ENCODE results near the gene SH3TC1. TPM values are rescaled to one million over a fixed set of nuclear protein-coding genes. Genes with fewer than 3 reads are reported as not detected.

SH3TC1 gene
- polyA plus RNA-seq, 3 donors = 36.9 to 85.7 (median 41.9) TPM

DNA sequence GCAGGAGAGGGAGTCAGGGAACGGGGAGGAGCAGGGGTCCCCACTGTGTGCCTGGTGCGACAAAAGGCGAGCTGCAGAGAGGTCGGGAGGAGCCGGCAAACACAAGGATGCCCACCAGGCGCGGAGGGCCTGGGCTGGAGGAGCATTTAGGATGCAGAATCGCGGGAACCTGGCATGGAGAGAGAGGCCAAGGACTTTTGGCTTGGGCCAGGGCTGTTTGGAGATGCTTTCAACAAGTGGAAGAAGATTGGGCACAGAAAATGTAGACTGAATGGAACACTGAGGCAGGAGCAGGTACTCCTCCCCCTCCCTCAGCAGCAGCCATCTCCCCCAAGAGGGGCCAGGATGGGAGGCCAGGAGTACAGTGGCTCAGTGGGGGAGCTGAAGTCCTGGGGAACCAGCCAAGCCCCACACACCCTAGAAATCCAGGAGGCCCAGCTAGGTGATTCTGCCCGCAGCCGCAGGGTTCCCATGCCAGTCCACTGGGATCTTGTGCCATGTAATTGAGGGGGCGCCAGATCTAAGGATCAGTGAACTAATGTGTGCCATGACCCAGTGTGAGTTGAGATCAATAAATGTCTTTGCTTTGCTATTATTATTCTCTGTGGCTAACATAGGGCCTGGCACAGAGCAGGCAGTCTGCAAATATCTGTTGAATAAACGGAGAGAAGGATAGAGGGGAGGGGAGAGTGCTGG, 39.4 kb upstream of the SH3TC1 start:
- Histone ChIP-seq H3K9ac (ENCODE audit: insufficient read depth, low read length, poor library complexity, severe bottlenecking) (peak overlapping the region; percentile 67), H3K4me1 (ENCODE audit: control insufficient read depth in 1 of 2, insufficient read depth in 2 of 2, low read length in 2 of 2) (peaks cover 18 to 28% of the 10 kb centered on the region in 2 donors)

GRCh38 chr4:8160233-8160560, 38.9 kb upstream of the SH3TC1 start:
- Mint-ChIP-seq H3K4me1 (peaks cover 18% of the 10 kb centered on the region), H3K36me3 (peaks cover 0 to 3% of the 10 kb centered on the region in 2 donors), H3K27me3 (ENCODE audit: low read depth in 3 of 3) (peaks cover 35 to 68% (median 50%) of the 10 kb centered on the region in 3 donors), H3K27ac (no peak overlapping the region), H3K4me3 (peak overlapping the region in 1 of 2 donors; percentile 100), H3K9me3 (peaks cover 0 to 13% (median 3%) of the 10 kb centered on the region in 7 donors)
- Histone ChIP-seq H3K27me3 (ENCODE audit: control insufficient read depth in 2 of 2, insufficient read depth in 2 of 2, low read length in 2 of 2) (peaks cover 18 to 33% of the 10 kb centered on the region in 2 donors), H3K27ac (ENCODE audit: low read depth in 1 of 2, low read length in 2 of 2) (no peak overlapping the region), H3K4me1 (ENCODE audit: control insufficient read depth in 1 of 2, insufficient read depth in 2 of 2, low read length in 2 of 2) (peaks cover 18 to 28% of the 10 kb centered on the region in 2 donors), H3K79me2 (ENCODE audit: insufficient read depth, low read length) (no peaks in the 10 kb centered on the region), H3K4me3 (replicated peaks in 1 of 3; ENCODE audit: low read depth in 2 of 3, low read length in 3 of 3) (peak overlapping the region in 1 of 3 experiments; percentile 96), H4K20me1 (ENCODE audit: insufficient read depth, low read length) (no peaks in the 10 kb centered on the region), H3K36me3 (replicated peaks in 1 of 2; ENCODE audit: control insufficient read depth in 1 of 2, insufficient read depth in 2 of 2, low read length in 2 of 2) (no peaks in the 10 kb centered on the region), H3K9me3 (replicated peaks in 1 of 2; ENCODE audit: control insufficient read depth in 1 of 2, insufficient read depth in 1 of 2, low read length in 2 of 2) (peaks cover 3 to 8% of the 10 kb centered on the region in 2 donors), H2AFZ (ENCODE audit: insufficient read depth, low read depth, low read length, poor library complexity, severe bottlenecking) (no peak overlapping the region), H3K9ac (ENCODE audit: insufficient read depth, low read length, poor library complexity, severe bottlenecking) (no peak overlapping the region), H3K4me2 (replicated peaks; ENCODE audit: extremely low read depth, low read length, poor library complexity, severe bottlenecking) (no peak overlapping the region)
- intact Hi-C loops (cut with micrococcal nuclease) = no loop called here
- TF ChIP-seq, protein P1, sequence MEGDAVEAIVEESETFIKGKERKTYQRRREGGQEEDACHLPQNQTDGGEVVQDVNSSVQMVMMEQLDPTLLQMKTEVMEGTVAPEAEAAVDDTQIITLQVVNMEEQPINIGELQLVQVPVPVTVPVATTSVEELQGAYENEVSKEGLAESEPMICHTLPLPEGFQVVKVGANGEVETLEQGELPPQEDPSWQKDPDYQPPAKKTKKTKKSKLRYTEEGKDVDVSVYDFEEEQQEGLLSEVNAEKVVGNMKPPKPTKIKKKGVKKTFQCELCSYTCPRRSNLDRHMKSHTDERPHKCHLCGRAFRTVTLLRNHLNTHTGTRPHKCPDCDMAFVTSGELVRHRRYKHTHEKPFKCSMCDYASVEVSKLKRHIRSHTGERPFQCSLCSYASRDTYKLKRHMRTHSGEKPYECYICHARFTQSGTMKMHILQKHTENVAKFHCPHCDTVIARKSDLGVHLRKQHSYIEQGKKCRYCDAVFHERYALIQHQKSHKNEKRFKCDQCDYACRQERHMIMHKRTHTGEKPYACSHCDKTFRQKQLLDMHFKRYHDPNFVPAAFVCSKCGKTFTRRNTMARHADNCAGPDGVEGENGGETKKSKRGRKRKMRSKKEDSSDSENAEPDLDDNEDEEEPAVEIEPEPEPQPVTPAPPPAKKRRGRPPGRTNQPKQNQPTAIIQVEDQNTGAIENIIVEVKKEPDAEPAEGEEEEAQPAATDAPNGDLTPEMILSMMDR (IDR thresholded peaks at IDR 0.05) = no peak
- no peak for DNase-seq
- WGBS (ENCODE audit: insufficient coverage) = 92% methylated on average over 2 of the region's 4 CpGs

More for the DNA sequence above, 39.4 kb upstream of the SH3TC1 start:
- peak overlapping the region; percentile 70 to 96 (median 85) for H3K4me3 ChIP-seq (replicated peaks in 1 of 3; ENCODE audit: low read depth in 2 of 3, low read length in 3 of 3)
- intact Hi-C loops (cut with micrococcal nuclease) = loop anchor here (5.0 to 10.0 kb wide), 3 partner anchors 38 to 265 kb away; partner anchors contain the start of gene SH3TC1 (in 1 of the 2)
- 46% methylated on average over 11 of the region's 13 CpGs for WGBS (ENCODE audit: insufficient coverage)
- Mint-ChIP-seq H3K36me3 (peaks cover 0 to 3% of the 10 kb centered on the region in 2 donors), H3K4me1 (peaks cover 18% of the 10 kb centered on the region), H3K4me3 (peak overlapping the region; percentile 97 to 100), H3K9me3 (peaks cover 0 to 13% (median 3%) of the 10 kb centered on the region in 7 donors), H3K27me3 (ENCODE audit: low read depth in 3 of 3) (peaks cover 31 to 68% (median 50%) of the 10 kb centered on the region in 3 donors), H3K27ac (peak overlapping the region in 2 of 7 donors; percentile 44 to 72)
- peak overlapping the region in 1 of 2 donors; percentile 68 for H3K27ac ChIP-seq (ENCODE audit: low read depth in 1 of 2, low read length in 2 of 2)
- H3K27me3 ChIP-seq (ENCODE audit: control insufficient read depth in 2 of 2, insufficient read depth in 2 of 2, low read length in 2 of 2) = peaks cover 18 to 38% of the 10 kb centered on the region in 2 donors
- no peak for DNase-seq
- H3K9me3 ChIP-seq (replicated peaks in 1 of 2; ENCODE audit: control insufficient read depth in 1 of 2, insufficient read depth in 1 of 2, low read length in 2 of 2) = peaks cover 3 to 8% of the 10 kb centered on the region in 2 donors
- H2AFZ ChIP-seq (ENCODE audit: insufficient read depth, low read depth, low read length, poor library complexity, severe bottlenecking) = peak overlapping the region; percentile 89
- peak overlapping the region; percentile 98 for H3K4me2 ChIP-seq (replicated peaks; ENCODE audit: extremely low read depth, low read length, poor library complexity, severe bottlenecking)
- H3K79me2 ChIP-seq (ENCODE audit: insufficient read depth, low read length) = no peaks in the 10 kb centered on the region
- no peaks in the 10 kb centered on the region for H3K36me3 ChIP-seq (replicated peaks in 1 of 2; ENCODE audit: control insufficient read depth in 1 of 2, insufficient read depth in 2 of 2, low read length in 2 of 2)
- no peaks in the 10 kb centered on the region for H4K20me1 ChIP-seq (ENCODE audit: insufficient read depth, low read length)
- TF ChIP-seq, protein P1 (IDR thresholded peaks at IDR 0.05) = no peak

All from CD14-positive monocyte (primary cell).